Peyer's patch (tissue), 4 donors: ENCODE data around the gene ZBTB20.

Source experiments
- CTCF ChIP-seq, 6 experiments: fragments of 450-650 bp in 4 of 6; fragments of 200-600 bp in 2 of 6; sonication (generic) in 1 of 6; IDR thresholded peaks; one replicate each; pipeline ENCODE4 v1.5.1; 2017 to 2019; ENCODE audit warnings: antibody characterized with exemption in 6 of 6, mild to moderate bottlenecking in 3 of 6, moderate library complexity in 1 of 6
- POLR2A ChIP-seq, 2 donors: fragments of 450-650 bp; IDR thresholded peaks; one replicate each; pipeline ENCODE4 v1.5.1; 2017; ENCODE audit warnings: antibody characterized with exemption in 2 of 2, mild to moderate bottlenecking in 2 of 2, moderate library complexity in 2 of 2

- no peak for TF ChIP-seq CTCF (IDR thresholded peaks at IDR 0.05)
- TF ChIP-seq POLR2A (IDR thresholded peaks at IDR 0.05) = no peak
These were observed 425.9 kb downstream of the ZBTB20 start for GRCh38 chr3:114721209-114721608.
